Measurements from ENCODE around the gene IQGAP3. TPM values are rescaled to one million over a fixed set of nuclear protein-coding genes. Genes with fewer than 3 reads are reported as not detected.

IQGAP3 gene
- total RNA-seq, 1 experiment from 2014 or later: 58.9 TPM

DNA sequence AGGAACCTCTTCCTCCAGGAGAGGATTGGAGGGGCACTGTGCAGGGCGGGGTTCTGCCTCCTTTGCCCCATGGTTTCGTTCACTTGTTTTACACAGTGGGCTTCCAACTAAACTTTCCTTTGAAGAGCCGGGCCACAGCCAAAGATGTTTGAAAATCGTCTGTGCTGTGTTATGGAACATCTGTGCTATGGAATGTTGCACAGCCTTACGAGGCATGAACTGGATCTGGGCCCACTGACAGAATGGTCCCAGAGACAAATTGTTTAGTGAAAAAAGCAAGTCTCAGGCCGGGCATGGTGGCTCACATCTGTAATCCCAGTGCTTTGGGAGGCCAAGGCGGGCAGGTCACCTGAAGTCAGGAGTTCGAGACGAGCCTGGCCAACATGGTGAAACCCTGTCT, 59.2 kb downstream of the IQGAP3 start:
- DNase-seq (ENCODE audit: low spot score): no peak

GRCh38 chr1:156511644-156512043, 60.7 kb downstream of the IQGAP3 start:
- DNase-seq (ENCODE audit: low spot score): no peak

DNA sequence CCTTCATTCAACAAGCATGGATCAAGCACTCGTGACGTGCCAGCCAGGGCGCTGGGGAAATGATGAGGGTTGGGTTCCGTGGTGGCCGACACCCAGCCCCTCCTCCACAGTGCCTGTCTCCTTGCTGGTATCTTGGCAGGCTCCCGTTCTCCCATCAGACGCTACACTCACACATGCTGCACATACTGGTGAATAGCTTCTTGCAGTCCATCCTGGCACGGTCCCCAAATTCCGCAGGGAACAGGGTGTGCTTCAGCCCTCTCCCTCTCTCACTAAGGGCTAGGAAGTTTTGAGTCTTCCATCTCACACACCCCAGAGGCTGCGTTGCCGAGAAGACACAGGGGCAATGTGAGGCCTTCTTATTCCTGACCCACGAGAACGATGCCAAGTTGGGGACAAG, 61.7 kb downstream of the IQGAP3 start:
- DNase-seq (ENCODE audit: low spot score): no peak

- no peak for DNase-seq (ENCODE audit: low spot score)
These were observed 62.8 kb downstream of the IQGAP3 start for GRCh38 chr1:156509424-156510034.

- DNase-seq (ENCODE audit: low spot score): no peak
These were observed 63.5 kb downstream of the IQGAP3 start for GRCh38 chr1:156508955-156509234.

GRCh38 chr1:156508205-156508954, 64.0 kb downstream of the IQGAP3 start:
- DNase-seq (ENCODE audit: low spot score): peak; percentile 62

- DNase-seq (ENCODE audit: low spot score): no peak
These were observed 65.9 kb downstream of the IQGAP3 start for GRCh38 chr1:156506450-156506849.

DNA sequence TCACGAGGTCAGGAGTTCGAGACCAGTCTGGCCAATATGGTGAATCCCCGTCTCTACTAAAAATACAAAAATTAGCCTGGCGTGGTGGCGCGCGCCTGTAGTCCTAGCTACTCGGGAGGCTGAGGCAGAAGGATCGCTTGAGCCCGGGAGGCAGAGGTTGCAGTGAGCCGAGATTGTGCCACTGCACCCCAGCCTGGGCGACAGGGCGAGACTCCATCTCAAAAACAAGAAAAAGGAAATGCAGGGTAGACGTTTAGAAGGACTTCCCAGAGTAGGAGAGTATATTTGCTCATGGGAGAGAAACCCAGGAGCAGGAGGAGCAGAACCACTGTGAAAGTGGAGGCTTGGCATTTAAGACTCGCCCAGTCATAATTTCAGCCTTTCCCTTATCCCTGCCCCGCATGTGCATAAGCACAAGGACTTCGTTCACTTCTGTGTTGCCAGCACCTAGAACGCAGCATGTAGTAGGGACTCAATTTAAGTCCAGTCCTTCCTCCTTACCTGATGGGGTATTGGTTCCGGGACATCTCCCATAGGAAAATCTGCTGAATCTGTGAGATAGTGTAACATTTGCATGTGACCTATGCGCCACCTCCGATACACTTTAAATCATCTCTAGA, 66.6 kb downstream of the IQGAP3 start:
- DNase-seq (ENCODE audit: low spot score): no peak

- peak; percentile 100 for DNase-seq (ENCODE audit: low spot score)
These were observed 67.3 kb downstream of the IQGAP3 start for GRCh38 chr1:156504821-156505678.

GRCh38 chr1:156504438-156504813, 67.9 kb downstream of the IQGAP3 start:
- peak; percentile 51 for DNase-seq (ENCODE audit: low spot score)

- peak; percentile 51 for DNase-seq (ENCODE audit: low spot score)
These were observed 68.5 kb downstream of the IQGAP3 start for GRCh38 chr1:156503698-156504437.

DNA sequence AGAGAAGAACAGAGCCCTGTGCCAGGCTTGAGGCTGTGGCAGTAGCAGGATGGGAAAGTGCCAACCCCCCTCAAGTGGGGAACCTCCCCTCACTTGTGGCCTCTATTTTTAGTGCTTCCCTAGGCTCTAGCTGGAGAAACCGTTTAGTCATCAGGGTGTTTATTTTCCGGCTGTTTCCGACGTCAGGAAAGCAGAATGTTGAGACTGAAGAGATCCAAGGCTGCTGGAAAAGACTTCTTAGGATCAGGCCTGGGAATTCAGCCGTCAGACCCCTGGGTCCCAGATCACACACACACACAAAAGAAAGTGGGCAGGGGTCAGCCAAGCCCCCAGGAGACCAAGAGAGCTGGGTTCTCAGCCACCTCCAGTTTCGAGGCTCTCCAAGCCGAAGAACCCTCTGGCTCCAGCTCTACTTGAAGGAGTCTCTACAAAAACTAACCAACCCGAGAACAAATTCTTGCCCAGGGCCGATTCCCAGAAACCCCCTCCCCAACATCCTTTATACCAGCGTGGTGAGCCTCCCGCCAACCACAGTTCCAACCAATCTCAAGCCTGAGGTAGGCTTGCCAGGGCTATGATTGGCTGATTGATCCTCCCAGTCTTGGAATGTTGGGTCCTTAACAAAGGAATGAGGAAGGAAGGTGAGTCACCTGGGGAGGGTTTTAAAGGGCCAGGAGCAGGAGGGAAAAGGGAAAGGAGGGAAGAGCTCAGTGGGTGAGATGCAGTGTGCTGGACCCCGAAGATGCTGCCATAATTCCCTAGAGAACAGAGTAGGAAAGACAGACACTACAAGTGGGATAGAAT, 69.3 kb downstream of the IQGAP3 start:
- peak; percentile 100 for DNase-seq (ENCODE audit: low spot score)

DNA sequence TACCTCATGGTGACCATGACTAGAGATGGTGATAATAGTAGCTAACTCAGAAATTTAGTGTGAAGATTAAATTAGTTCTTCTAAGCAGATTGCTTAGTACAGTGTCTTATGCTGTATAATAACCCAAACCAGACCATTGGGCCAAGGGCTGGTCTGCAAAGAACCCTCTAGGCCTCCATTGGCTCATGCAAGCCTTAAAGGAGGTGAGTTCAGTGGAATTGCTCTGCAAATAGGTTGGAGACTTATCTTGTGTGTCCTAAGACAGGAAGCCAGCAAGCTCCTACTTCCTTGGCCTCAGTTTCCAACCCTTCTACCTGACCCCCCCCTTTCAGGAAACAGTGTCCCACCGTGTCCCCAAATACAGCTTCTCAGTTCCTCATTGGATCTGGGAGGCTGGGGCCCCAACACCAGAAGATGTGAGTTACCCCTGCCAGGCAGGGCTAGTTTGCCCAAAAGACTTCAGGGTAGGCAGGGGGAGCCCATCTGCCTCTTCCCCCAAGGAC, 69.9 kb downstream of the IQGAP3 start:
- DNase-seq (ENCODE audit: low spot score): no peak

DNA sequence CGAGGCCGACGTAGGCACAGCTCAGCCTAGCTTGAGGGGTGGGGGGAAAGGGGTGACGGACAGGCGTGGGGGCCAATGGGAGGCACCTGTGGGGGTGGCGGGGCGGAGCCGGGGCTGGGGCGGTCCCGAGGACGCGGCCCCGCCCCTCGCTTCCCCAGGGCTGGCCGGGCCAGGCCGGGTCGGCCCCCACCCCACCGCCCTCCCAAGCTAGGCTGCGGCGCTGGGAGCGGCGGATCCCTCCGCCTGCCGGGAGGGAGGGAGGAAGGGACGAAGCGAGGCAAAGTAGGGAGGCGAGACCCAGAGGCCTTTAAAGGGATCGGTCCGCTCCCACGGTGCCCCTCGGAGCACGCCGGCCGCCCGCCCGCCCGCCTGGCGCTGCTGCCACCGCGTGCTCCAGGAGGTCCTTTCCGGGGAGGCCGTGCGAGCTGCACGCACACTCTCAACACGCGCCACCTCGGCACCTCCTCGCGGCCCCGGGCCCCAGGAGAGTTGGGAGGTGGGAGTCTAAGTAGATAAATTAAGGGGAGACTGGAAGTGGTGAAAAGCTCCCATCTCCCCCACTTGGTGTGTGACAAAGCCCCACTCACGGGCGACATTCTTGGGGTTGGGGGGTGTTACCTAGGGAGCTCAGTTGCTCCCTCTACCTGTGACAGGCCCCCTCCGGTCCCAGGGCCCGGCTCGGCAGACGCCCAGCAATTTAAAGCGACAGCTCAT, 71.4 kb downstream of the IQGAP3 start:
- DNase-seq (ENCODE audit: low spot score): peak; percentile 99

GRCh38 chr1:156500543-156500792, 71.9 kb downstream of the IQGAP3 start, which contains the start of gene MEF2D:
TSS of gene MEF2D (minus strand) at chr1:156500775. CDS start at chr1:156483292, 17,483 bp downstream.
- no peak for DNase-seq (ENCODE audit: low spot score)

DNA sequence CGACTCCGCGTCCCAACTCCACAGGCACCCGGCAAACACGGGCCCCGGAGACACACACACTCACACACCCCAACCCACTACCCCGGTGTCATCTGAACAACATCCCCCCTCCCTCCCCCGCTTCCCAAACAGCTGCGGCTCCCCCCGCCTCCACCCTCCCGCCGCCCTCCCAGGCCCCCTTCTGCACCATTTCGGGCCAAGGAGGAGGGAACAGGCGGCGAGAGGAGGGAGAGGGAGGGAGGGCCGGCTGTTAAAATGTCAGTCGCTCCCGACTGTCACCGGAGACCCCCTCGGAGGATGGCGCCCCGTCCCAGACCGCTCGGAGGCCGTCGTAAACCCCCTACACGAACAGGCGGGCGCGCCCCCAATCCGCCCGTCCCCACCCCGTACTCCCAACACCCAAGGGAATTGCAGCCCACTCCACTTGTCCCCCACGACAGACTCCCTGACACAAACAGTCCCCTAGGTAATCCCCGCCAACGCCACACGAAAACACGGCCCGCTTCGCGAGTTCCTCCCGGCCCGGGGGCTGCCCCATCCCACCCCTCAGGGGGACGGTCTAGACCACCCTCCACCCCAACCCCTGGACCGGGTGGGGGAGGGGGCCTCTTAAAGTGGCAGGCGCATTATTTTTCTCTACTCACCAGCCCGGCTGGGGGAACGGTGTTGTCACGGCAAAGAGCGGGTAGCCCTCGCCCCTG, 72.4 kb downstream of the IQGAP3 start:
- no peak for DNase-seq (ENCODE audit: low spot score)

DNA sequence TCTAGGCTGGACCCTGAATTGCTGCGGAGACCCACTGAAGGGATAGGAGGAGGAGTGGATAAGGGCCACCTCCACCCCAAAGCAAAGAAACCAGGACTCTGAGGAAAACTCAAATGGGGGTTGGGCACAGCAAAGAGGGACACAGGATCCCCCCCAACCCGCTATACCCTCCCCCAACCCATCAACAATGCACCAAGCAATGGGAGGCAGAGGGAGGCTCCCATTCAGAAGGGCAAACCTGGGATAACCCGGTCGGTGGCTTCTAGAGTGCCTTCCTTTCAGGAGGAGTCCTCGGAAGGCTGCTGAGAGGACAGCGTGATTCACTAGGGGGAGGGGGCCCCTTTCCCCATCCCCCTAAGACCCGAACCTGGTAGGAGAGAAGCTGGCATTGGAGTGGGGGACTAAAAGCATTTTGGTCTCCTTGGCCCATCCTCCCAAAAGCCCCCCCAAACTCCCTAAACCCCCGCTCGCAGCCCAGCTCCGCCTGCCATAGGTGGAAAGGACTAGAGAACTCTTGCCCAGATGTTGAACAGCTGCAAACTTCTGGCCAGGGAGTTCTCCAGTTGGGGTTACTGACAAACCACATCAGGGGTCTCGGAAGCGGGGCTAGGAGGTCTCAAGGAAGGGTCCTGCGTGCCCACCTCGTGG, 73.0 kb downstream of the IQGAP3 start:
- DNase-seq (ENCODE audit: low spot score): no peak

DNA sequence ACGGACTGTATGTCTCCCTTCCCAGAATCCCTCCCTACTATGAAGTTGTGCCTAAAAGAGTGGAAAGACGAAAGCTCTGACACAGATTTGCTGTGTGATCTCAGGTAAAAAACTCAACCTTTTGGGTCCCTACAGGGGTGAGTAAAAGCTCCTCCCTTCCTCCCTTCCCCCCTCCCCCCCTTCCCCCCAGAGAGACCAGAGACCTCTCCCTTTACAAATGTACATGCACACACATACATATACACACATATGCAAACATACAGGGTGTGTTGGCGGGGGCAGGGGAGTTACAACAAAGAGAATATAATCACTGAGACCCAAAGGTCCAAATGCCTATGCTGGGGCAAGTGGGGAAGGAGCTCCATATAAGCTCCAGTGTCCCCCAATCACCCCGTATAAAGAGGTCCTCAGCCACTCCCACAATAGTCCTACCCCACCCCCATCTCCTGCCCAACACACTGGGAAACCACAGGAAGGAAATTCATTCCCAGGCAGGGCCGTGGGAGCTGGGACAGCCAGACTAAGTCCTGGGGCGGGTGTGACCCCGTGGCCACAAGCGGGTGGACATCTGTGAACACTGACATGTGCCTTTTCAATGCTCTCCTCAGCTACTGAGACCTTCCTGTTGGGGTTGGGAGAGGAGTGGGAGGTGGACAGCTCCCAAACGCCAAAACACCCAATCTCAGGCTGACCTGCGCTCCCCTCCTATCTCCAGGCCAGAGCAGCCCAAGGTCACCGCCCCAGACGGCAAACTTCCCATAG, 73.8 kb downstream of the IQGAP3 start:
- peak; percentile 87 for DNase-seq (ENCODE audit: low spot score)
